ENCODE results near the gene ANKRD16. TPM values are rescaled to one million over a fixed set of nuclear protein-coding genes. Genes with fewer than 3 reads are reported as not detected.

ANKRD16 gene
- 8.7 and 10.8 TPM in 2 replicates for total RNA-seq

DNA sequence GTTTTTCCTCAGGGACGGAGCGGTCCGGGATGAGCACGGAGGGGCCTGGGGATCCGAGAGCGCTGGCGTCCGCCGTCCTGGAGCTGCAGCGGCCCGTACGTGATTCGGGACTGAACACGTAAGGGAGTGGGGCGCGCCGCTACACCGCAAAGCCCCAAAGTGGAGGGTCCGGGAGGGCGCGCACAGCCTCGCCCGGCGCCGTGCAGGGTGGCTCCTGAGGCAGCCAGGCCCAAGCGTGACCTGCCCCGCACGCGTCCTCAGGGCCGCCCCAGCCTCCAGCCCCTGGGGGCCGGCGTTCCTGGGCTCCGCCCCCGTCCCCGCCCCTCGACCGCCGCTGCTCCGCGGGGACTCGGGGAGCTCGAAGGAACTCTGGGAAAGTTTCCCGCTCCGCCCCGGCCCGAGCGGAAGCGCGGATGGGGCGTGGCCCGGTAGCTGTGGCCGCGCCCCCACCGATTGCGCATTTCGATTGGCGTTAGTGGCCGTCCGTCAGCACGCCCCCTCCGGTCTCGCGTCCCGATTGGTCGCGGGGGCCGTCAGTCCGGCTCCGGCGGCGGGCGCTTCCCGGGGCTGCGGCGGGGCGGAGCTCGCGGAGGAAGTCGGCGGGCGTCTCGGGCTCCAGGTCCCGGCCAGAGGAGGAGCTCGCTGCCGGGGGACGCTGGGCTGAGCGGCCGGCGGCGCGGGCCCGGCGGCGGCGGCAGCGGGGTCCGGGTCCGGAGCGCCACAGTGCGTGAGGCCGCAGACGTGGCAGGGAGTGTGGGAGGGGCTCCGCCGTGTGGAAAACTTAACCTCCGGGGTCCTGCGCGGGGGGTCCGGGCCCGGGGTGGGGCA lies at the start of gene ANKRD16, which contains the start of gene FBH1:
TSS of gene ANKRD16 (minus strand) at position 270 of the 828 bp plus-strand sequence. CDS start 539 bp downstream, outside the sequence.
TSS of gene FBH1 (plus strand) at position 620 of the 828 bp plus-strand sequence. CDS start at position 723, 103 bp downstream.

DNA sequence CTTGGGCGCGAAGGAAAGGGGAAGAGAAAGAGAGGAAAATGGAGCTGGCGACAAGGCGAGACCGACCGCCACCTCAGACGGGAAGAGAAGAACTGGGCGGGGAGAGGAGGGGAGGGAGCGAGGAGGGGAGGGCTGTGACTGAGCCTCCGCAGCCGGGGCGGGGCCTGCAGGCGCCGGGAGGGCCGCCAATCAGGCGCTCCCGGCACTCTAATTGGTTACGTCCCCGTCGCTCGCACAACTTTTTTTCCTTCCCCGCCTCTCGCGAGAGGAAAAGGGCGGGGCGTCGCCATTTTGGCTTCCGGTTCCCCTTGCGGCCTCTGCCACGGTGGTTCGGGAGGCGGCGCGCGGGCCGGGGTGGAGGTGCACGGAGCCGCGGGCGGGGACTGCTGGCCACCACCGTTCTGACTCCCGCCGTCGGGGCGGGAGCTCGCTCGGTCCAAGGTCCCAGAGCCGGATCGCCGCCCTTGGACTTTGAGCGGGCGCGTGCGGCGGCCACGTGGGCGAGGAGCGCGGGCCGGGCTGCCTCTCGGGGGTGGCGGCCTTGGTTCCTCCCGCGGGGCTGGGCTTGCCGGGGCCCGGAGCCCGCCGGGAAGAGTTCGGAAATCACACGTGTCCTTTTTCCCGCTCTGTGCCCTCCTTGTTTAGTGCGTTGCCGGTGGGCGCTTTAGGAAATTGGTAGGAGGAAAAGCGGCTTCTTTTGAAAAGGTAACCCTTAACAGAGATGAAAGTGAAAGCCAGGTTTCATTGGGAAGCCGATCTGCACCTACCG lies 76.2 kb downstream of the ANKRD16 start, which contains the start of gene GDI2:
TSS of gene GDI2 (minus strand) at position 94 of the 769 bp plus-strand sequence. CDS start 176 bp downstream, outside the sequence.

Other genes starting within 250 kb of the ANKRD16 start
- 10.4 and 11.3 TPM in 2 replicates for gene ASB13, start 223.3 kb downstream of the ANKRD16 start, total RNA-seq
- gene TASOR2, start 205.1 kb downstream of the ANKRD16 start, total RNA-seq = 42.8 and 60.8 TPM in 2 replicates
- gene GDI2, start 76.5 kb downstream of the ANKRD16 start, total RNA-seq = 402 and 434 TPM in 2 replicates
- gene FBH1, start 350 bp upstream of the ANKRD16 start, total RNA-seq = 132 and 150 TPM in 2 replicates
- gene IL15RA, start 87.7 kb upstream of the ANKRD16 start, total RNA-seq = 4.4 and 12.2 TPM in 2 replicates
- not detected in 2 replicates for gene IL2RA, start 172.5 kb upstream of the ANKRD16 start, total RNA-seq
- gene RBM17, start 199.1 kb upstream of the ANKRD16 start, total RNA-seq = 38.4 and 45.6 TPM in 2 replicates

All from smooth muscle cell of bladder (primary cell).